GM18508 (cell line): ENCODE results near the gene SELENOK.

ENCODE experiments used
- ATAC-seq: cut with Tn5 transposase; IDR thresholded peaks from one replicate; pipeline ENCODE4 v1.9.1; 2021; ENCODE audit warnings: moderate number of reproducible peaks; ENCODE audit not compliant: insufficient read depth, unreplicated experiment

The SELENOK gene

DNA sequence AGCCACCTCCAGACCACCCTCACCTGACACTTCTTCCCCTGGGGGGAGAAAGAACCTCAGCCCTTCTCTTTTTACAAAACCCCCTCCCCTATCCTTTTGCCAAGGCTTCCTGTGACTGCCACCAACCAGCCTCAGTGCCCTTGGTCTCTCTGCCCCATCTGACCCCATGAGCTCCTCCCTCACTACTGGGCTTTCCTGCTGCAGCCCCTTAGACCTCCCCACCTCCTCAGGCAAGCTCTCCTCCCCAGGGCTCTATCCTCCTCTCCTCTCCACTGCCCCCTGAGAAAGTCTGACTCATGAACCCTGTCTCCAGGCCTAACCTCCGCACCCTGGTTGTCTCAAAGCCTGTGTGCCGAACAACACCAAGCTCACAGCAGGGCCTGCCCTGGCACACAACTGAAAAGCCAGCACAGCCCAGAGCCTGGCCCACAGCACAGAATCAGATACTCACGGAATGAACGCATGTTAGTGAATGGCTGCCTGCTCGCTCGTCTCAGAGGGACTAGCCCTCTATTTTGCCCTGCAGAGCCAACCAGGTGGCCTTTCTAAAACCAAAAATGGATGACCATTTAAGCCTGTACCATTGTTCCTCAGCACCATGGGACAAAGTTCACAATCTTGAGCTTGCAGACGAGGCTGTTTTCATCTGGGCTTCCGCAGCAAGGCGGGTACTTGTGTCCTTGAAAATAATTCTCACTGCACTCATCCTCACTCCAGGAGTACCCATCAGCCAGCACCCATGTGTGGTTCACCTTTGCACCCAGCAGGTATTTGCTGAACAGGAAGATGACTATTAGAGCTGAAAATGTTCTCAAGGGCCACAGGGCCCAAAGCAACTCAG, 47.2 kb downstream of the SELENOK start:
- ATAC-seq: no peak

DNA sequence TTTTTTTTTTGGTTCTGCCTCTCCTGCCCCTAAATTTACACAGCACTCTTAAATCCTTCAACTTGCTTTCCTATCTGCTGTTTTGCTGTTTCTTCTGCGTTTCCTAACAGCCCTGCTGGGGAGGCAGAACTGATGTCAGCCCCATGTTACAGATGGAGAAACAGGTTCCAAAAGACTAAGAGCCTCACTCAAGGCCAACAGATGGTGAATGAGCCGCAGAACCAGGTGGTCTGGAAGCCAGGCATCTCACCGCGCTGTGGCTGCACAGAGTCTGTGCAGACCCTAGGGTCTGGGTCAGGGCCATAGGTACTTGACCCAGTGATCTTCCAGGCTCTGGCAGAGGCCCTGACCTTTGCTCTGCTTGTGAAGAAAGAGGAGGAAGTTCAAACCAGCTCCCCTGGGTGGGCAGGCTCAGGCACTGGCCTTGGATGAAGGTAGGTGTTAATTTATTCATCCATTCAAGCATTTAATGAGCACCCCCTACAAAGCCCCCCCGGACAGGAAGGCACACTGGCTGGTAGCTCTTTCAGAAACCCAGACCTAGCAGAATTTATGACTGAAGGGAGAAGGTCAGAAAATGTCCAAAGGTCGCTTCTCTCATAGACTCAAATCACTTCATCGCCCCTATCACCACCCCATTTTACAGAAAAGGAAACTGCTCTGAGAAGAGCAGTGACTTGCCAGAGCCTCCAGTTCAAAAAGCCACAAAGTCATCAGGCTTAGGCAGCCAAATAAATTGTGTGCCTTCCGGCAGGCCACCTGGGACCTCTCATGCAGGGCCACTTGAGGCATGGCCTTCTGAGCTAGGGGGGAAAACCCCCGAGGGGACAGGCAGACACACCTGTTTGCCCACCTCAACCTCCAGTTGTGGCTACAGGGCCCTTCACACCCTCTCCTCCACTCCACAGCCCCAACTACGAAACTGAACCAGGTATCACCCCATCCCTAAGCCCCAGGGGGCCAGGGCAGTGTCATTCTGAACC, 48.2 kb downstream of the SELENOK start:
- peak; percentile 44 for ATAC-seq

DNA sequence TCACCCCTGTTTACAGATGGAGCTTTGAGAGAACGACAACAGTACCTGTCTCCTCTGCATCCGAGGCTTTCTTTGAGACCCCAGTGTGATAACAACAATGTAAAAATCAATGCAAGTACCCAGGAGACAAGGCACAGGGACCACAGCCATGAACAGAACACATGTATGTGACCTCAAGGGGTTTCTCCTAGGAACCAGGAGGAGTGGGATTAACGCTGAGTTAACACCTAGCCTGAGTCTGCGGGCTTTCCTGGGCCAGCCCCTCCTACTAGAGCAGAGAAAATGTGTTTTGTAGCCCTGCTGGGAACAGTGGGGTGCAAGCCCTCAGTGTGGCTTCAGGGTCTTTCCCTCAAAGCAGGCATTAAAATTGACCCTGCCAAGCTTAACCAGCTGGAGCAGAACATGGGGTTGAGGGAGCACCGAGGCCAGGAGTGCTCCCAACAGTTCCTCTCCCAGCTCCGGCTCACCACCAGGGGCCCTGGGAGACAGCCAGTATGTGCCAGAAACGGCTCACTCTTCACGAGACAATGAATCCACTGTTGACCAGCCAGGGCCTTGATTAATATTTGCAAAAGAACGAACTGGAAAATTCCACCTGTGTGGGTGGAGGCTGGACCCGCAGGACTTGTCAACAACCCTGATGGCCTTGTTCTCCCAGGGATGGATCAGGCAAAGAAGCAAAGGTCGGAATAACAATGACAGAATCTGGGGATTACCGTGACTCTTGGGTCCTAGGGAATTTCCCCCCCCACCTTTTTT, 49.0 kb downstream of the SELENOK start:
- no peak for ATAC-seq

DNA sequence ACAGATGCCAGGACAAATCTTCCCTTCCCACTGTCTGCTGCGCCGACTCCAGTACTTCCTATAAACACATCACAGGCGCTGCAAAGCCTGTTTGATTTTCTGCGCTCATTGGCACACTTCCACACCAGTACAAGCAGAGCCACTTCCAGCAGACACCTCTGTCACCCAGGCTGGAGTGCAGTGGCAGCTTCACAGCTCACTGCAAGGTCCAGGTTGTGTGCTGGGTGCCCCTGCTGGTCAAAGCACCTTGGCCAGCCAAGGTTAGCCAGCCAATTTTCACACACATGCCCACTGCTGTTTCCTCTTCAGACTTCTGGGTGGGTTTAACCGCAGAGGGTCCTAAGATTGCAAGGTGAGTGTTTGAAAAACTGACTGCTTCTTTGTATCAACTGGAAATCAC, 50.4 kb downstream of the SELENOK start:
- ATAC-seq: no peak

DNA sequence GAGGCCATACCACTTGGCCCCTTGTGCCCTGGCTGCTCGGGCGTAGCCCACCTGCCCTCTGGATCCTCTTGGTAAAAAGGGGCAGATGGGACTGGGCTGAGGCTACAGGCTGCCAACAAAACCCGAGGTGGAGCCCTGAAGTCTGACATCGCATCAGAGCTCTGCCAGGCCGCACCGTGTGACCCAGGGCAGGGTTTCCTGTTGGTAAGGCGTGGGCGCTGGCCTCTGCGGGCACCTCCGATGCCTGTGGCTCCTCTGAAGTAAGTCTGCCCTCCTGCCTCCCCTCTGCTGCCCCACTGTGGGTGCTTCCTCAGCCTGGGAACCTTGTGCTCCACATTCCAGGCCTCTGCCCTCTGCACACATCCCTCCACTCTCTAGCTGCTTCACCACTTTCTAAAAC, 54.3 kb downstream of the SELENOK start:
- ATAC-seq: no peak

DNA sequence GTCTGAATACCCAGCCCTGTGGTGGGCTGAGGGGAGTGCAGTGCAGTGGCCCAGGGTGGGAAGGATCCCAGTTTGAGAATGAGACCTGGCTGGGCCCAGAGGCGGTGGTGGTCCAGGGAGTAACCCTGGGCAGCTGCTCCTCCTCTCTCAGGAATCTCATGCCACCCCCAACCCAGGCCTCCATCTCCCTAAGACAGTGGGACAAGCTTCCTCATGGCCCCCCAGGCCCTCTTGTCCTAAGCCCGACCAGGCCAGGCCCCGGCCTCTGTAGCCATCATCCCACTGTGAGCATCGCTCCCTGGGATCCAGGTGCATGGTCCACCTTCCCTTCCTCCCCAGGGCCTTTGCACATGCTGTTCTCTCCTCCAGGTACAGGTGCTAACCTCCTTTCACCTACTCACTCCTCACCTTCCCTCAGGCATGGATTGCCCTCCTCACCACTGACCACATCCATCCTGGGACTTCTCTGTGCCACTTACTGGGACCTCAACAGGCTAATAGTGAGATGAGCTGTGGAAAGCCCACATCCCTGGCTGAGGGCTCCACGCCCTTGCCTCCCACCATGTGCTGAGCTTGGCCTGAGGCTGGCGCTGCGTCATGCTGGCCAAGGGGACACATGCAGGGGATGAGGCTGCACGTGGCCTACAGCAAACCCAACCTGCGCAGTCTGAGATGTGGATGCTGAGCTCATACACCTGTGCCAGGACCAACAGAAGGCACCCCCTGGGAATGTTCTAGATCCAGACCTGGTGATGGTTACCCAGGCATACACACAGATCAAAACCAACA, 55.4 kb downstream of the SELENOK start:
- no peak for ATAC-seq

DNA sequence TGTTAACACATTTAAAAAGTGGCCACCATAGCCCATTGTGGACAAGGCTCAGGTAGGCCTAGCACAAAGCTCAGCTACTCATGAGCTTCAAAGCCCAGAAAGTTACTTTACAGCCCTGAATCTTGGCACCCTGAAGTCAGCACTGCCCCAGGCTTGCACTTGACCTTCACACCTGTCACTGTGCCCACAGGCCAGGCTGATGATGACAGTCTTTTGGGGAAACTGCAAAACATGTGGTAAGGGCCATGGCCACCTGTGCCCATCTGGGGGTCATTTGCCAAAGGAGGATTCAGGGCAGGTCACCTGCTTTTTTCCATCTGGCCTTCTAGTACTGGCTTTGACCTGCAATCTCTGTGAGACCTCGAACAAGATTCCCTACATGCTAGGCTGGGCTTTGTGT, 56.4 kb downstream of the SELENOK start:
- no peak for ATAC-seq

DNA sequence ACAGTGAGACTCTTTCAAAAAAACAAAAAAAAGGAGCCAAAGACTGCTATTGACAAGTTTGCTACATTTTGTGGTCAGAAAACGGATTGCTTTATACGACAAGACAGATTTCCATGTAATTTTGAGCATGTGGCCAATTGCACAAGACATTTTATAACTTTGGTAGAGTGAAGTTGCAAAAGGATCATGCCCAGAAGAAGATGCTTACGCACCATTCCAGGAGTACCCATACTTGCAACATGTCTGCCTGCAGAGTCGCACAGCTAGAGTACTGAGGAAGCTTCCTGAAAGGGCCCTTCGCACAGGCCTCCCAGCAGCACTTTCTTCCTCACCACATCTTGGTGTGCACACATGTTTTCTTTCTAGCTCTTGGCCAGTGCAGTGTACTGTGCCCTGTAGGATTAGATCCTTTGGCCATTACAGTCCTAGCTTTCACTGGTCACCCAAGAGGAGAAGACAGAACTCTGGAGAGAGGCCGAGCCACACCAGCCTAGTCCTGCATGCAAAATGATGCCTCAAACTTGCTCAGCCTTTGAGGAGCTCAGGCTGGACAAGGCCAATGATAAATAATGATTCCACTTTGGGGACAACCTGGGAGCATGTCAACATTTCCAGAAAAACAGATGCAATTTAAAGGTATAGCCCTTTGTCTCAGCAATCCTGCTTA, 57.1 kb downstream of the SELENOK start:
- no peak for ATAC-seq
